Nephron (organoid): ENCODE results near the gene GBF1.
A peak's percentile ranks its signal among the peaks of the same experiment; 100 is the strongest.
"Not testable (repeated sequence)": the region's sequence is repeated elsewhere in the genome, so short reads cannot be mapped to it uniquely, and the experiment has no call there.

ENCODE experiments used
- H3K27ac Mint-ChIP-seq, 3 experiments: 2 replicates each; pipeline ENCODE4 v1.8.0; 2020; ENCODE audit warnings: mixed read lengths in 3 of 3, mild to moderate bottlenecking in 2 of 3, moderate library complexity in 1 of 3
- H3K27me3 Mint-ChIP-seq: 2 replicates; pipeline ENCODE4 v1.8.0; 2021; ENCODE audit warnings: low read depth, mild to moderate bottlenecking, moderate library complexity, mixed read lengths
- H3K36me3 Mint-ChIP-seq: 2 replicates; pipeline ENCODE4 v1.8.0; 2020; ENCODE audit warnings: low read depth, mixed read lengths
- H3K4me1 Mint-ChIP-seq: 2 replicates; pipeline ENCODE4 v1.8.0; 2020; ENCODE audit warnings: mixed read lengths
- H3K4me3 Mint-ChIP-seq, 3 experiments: 2 replicates each; pipeline ENCODE4 v1.8.0; 2020; ENCODE audit warnings: mild to moderate bottlenecking in 3 of 3, mixed read lengths in 3 of 3, moderate library complexity in 2 of 3
- H3K9me3 Mint-ChIP-seq: 2 replicates; pipeline ENCODE4 v1.8.0; 2020; ENCODE audit warnings: mixed read lengths
- CTCF ChIP-seq, 3 experiments: fragments of 200-600 bp; sonication (generic); IDR thresholded peaks; one replicate each; pipeline ENCODE4 v1.5.0; 2021; ENCODE audit warnings: antibody characterized with exemption in 3 of 3; ENCODE audit not compliant: unreplicated experiment in 3 of 3

The GBF1 gene

GRCh38 chr10:102242118-102242485 is 3.2 kb upstream of the GBF1 start:
- Mint-ChIP-seq H3K27ac (peak overlapping the region; percentile 37 to 70 (median 55)), H3K4me3 (peak overlapping the region; percentile 83 to 88 (median 87)), H3K9me3 (no peaks in the 10 kb centered on the region), H3K36me3 (no peaks in the 10 kb centered on the region), H3K27me3 (peaks cover 41% of the 10 kb centered on the region), H3K4me1 (peaks cover 48% of the 10 kb centered on the region)
- no peak for TF ChIP-seq CTCF (IDR thresholded peaks at IDR 0.05; ENCODE audit: unreplicated experiment in 3 of 3)

GRCh38 chr10:102243309-102243708 is 2.0 kb upstream of the GBF1 start:
- H3K36me3 Mint-ChIP-seq, result peaks cover 4% of the 10 kb centered on the region
- TF ChIP-seq CTCF (IDR thresholded peaks at IDR 0.05; ENCODE audit: unreplicated experiment in 3 of 3), result no peak
- H3K27me3 Mint-ChIP-seq, result peaks cover 34% of the 10 kb centered on the region
- H3K9me3 Mint-ChIP-seq, result no peaks in the 10 kb centered on the region
- peak overlapping the region; percentile 61 to 78 (median 70) for H3K4me3 Mint-ChIP-seq
- H3K4me1 Mint-ChIP-seq, result peaks cover 53% of the 10 kb centered on the region
- peak overlapping the region; percentile 10 to 38 (median 24) for H3K27ac Mint-ChIP-seq

GRCh38 chr10:102245932-102246251 is 560 bp downstream of the GBF1 start:
- Mint-ChIP-seq H3K27ac (peak overlapping the region; percentile 25 to 92 (median 61)), H3K4me1 (peaks cover 37% of the 10 kb centered on the region)

GRCh38 chr10:102246261-102246660 is 929 bp downstream of the GBF1 start:
- H3K9me3 Mint-ChIP-seq, result no peaks in the 10 kb centered on the region
- H3K27me3 Mint-ChIP-seq, result peaks cover 4% of the 10 kb centered on the region
- H3K27ac Mint-ChIP-seq, result peak overlapping the region; percentile 25 to 92 (median 61)
- TF ChIP-seq CTCF (IDR thresholded peaks at IDR 0.05; ENCODE audit: unreplicated experiment in 3 of 3), result no peak
- peak overlapping the region; percentile 97 to 99 (median 97) for H3K4me3 Mint-ChIP-seq
- H3K4me1 Mint-ChIP-seq, result peaks cover 37% of the 10 kb centered on the region
- H3K36me3 Mint-ChIP-seq, result peaks cover 11% of the 10 kb centered on the region

More at GRCh38 chr10:102245932-102246251, 560 bp downstream of the GBF1 start:
- Mint-ChIP-seq H3K9me3 (no peaks in the 10 kb centered on the region), H3K27me3 (peaks cover 8% of the 10 kb centered on the region), H3K36me3 (peaks cover 8% of the 10 kb centered on the region), H3K4me3 (peak overlapping the region; percentile 97 to 99 (median 97))
- TF ChIP-seq CTCF (IDR thresholded peaks at IDR 0.05; ENCODE audit: unreplicated experiment in 3 of 3), result no peak

- Mint-ChIP-seq H3K4me3 (peak overlapping the region; percentile 97 to 99 (median 97)), H3K27me3 (no peaks in the 10 kb centered on the region), H3K4me1 (peaks cover 37% of the 10 kb centered on the region)
Observed at GRCh38 chr10:102247734-102248133, 2.4 kb downstream of the GBF1 start.

GRCh38 chr10:102252508-102252907 is 7.2 kb downstream of the GBF1 start:
- not testable (repeated sequence) for H3K4me1 Mint-ChIP-seq, H3K4me3 Mint-ChIP-seq, H3K9me3 Mint-ChIP-seq, H3K27me3 Mint-ChIP-seq, H3K27ac Mint-ChIP-seq
- peaks cover 21% of the 10 kb centered on the region for H3K36me3 Mint-ChIP-seq

More at GRCh38 chr10:102247734-102248133, 2.4 kb downstream of the GBF1 start:
- peak overlapping the region in 1 of 3 experiments; percentile 18 for H3K27ac Mint-ChIP-seq
- H3K36me3 Mint-ChIP-seq, result peaks cover 11% of the 10 kb centered on the region
- no peaks in the 10 kb centered on the region for H3K9me3 Mint-ChIP-seq
- TF ChIP-seq CTCF (IDR thresholded peaks at IDR 0.05; ENCODE audit: unreplicated experiment in 3 of 3), result no peak
